Activated CD4-positive, CD25-positive, alpha-beta regulatory T cell (primary cell): Measurements from ENCODE around the gene GIGYF2.

Source experiments
- DNase-seq, 4 experiments: peaks; one replicate each; lab custom pipeline; 2025; lab: John Stamatoyannopoulos, UW

Gene GIGYF2

DNA sequence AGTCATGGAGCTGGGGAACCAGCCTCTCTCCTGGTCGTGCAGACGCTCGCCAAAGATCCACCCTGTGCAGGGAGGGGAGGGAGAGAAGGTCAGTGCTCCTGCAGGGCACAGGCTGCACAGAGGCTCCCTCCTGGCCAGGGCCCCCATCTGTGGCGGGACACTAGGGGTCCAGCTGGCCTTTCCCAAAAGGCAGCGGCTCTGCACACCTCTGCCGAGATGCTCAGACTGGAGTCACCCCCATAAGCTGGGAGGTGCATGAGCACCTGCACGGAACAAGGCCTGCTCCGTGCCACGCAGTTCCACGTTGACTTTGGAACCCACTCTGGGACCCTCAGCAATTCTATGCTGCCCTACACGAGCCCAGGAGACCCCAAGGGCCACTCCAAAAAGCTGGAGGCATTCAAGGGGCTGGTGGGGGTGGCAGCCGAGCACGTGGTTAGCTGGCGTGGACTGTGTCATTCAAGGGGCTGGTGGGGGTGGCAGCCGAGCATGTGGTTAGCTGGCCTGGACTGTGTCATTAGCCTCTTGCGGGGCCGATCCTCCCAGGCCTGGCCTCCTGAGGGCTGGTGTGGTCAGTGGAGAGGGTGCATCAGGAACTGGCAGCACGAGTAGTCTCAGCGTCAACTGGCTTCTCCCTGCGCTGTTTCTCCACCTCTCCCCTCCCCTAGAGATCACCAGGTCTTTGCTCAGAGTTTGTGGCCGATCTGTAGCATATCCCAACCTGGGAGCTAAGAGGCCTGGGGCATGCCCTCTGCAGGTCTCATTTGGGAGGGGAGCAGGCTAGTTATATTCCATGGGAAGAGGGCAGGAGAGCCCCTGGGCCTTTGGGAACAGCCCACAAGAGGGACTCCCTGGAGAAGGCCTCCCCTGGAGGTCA, 182.7 kb downstream of the GIGYF2 start:
- no peak for DNase-seq

GRCh38 chr2:232880764-232881351, 183.7 kb downstream of the GIGYF2 start:
- no peak for DNase-seq

DNA sequence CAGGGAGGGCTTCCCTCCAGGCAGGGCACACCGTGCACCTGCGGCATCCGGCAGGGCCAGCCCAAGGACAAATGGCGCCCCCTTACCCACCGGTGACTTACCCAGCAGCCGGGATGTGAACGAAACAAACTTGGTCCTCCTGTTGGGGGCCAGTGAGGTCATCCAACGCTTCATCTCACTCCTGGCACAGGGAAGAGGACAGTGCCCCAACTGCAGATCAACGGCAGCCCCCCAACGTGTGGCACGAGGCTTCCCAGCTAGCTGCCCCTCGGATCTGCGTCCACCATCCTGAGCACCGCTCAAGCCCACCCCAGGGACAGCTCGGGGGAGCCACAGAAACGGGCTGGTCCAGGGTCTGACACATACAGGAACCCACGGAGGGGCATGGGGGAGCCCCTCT, 185.0 kb downstream of the GIGYF2 start:
- DNase-seq, result no peak

DNA sequence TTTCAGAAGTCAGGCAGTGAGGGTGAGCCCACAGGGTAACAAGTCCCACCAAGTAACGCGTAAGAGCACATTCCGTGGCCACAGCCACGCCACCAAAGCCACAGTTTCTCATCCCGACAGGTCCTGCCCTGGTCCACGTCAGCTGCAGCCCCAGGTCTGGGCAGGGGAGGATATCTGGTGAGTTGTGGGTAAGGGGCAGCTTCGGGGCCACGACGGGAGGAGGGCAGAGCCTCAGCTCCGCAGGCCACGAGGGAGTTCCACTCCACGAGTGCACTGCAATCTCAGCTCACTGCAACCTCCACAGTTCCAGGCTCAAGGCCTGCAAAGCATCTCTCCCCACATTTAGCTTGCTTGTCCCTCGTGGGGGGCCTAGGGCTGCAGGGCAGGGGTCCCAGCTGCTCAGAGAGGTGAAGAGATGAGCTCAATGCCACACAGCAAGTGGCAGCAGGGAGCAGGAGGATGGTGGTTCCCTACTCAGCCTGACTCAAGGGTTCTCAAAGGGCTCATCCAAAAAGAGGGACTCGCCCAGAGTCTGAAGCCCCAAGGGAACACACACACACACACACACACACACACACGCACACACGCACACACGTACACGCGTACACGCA, 185.5 kb downstream of the GIGYF2 start:
- no peak for DNase-seq

DNA sequence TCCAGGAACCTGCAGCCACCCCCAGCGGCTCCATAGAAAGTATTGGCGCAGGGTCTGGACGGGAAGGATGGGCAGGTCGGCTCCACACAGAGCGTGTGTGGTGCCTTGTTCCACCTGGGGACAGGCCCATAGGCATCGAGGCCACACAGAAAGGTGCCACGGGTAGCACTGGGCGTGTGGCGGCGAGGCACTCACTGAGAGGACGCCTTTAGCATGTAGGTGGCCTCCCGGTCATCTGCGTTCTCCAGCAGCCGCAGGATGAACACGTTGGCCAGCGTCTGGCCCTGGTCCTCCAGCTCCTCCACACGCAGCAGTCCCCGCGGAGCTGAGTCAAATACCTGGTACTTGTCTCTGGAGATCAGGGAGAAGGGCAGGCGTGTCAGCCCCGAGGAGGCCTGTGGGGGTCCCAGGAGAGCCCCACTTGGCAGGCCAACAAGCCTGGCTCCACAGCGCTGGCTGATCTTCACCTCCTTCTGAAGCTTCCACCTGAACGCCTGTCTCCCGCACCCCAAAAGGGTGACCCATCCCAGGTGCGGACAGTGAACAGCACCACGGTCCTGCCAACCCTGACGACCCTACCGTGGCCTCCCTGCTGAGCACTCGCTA, 186.1 kb downstream of the GIGYF2 start:
- DNase-seq, result no peak

GRCh38 chr2:232884001-232884421, 186.9 kb downstream of the GIGYF2 start:
- DNase-seq, result no peak

DNA sequence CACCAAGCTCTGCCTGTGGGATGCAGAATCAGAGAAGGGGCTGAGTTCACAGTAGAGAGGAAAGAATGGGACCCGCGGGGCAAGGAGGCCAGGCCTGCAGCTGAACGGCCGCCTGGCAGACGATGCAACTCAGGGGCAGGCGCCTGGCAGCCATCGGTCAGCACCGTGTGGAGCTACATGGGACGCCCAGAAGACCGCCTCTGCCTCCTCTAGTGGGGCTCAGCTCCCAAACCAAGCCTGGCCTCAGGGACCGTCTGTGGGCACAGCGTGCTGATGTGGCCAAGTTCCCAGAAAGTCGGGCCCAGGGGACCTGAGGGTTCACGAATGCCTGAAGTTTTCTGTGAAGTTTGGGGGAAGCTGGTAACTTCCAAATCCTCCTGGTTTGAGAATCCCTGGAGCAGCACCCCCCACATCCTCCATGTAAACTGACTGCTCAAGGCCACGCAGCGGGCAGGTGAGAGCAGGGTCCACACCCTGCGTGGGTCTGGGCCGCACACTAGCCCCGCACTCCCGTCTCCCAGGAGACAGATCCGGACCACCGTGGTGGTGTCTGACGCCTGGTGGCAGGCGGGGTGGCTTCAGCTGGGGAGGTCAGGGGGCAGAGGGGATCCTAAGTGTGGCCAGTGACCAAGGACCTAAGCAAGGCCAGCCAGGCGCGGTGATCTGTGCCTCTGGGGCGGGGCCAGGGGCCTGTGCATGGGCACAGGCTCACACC, 187.6 kb downstream of the GIGYF2 start:
- DNase-seq, result no peak

DNA sequence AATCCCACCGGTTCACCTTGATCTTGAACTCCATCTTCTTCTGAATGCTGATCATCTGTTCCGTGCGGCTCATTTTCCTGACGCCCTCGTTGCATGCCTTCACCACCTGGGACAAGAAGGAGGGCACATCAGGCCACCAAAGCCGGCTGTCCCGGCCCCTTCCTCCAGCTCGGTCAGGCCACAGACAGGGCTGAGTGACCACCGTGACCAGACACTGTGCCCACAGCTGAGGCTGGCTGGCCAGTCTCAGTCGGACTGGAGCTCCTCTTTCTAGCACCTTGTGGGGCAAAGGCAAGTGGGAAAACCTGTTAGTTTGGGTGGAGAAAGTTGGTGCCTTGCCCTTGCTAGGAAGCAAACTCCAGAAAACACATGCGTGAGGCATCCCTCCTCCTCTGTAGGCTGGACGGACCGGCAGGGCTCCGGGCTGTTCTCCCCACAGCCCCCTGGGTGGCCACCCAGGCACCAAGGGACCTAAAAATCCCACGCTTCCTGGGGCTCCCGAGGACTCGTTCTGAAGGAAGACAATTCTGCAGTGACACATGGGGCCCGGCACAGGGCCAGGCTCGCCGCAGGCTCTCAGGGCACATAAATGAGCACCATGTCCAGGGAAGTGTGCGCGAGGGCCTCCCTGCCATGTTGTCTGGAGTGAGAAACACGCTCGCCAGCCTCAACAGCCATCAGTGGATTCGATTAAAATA, 188.3 kb downstream of the GIGYF2 start:
- no peak for DNase-seq

DNA sequence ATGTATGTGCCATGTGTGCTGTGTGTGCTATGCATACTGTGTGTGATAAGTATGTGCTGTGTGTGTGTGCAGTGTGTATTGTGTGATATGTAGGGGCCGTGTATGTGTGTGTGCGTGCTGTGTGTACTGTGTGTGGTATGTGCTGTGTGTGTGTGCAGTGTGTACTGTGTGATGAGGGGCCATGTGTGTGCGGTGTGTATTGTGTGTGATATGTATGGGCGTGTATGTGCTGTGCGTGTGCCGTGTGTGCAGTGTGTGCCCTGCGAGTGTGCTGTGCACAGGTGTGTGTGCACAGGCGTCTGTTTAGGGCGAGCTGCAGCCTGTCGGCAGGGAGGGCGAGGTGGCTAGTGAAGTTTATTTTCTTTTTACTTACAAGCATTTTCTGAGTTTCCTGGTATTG, 189.0 kb downstream of the GIGYF2 start:
- DNase-seq, result no peak

- no peak for DNase-seq
Observed at GRCh38 chr2:232886632-232887031, 189.5 kb downstream of the GIGYF2 start.

DNA sequence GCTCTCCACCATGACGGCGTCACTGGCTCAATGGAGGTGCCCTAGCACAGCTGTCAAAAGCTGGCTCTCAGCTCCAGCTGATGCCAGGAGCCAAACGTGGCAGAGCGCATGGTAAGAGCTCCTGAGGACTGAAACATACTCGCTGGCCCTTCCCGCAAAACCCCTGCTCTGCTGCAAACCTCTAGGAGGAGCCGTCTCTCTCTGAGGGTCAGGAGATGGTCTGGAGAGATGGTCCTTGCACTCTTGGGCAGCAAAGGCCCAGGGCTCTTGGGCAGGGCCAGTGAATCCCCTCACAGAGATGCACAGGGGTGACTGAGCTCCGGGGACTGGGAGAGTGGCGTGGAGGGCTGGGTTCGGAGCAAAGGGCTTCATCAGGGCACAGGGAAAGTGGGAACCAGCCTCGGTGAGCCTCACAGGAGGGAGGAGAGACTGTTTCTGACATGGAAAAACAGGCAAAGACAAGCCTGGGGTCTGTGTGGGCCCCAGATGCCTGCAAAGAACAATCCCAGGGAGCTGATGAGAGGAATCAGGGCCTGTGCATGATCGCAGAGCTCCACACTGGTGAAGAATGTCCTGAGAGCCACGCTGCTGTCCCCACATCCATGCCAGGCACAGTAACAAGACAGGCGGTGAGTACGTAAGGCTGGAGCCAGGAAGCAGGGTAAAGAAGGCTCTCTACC, 190.2 kb downstream of the GIGYF2 start:
- no peak for DNase-seq

- DNase-seq, result no peak
Observed at GRCh38 chr2:232888099-232888836, 191.1 kb downstream of the GIGYF2 start.

DNA sequence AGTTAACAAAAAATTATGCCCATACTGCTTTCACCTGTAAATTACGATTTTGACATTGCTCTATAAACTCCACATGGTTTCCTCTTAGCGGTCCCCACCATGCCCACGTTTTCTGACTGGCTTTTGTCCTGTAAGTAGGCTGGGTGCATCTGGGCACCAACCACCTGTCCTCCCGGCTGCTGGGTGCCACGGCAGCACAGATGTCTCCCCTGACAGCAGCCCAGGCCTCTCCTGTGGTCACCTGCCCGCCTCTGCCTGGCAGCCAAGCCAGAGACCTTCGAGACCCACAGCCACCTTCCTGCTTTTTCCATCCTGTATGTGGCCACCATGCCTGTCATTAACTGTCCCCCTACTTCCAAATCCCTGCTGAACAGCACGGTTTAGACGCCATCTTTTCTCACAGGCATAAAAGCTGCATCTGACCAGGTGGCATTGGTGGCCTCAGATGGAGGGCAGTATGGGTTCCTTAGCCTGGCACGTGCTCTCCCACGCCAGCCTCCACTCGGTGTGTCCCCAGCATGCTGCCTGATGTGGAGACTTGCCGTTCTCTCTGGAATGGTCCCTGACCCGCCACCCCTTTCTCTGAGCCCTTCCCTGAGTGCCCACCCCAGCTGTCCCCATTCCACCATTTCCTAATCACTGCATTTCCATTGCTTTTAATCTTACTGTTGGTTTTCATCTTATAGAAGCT, 191.9 kb downstream of the GIGYF2 start:
- DNase-seq, result no peak

GRCh38 chr2:232889876-232890401, 192.8 kb downstream of the GIGYF2 start:
- DNase-seq, result no peak

DNA sequence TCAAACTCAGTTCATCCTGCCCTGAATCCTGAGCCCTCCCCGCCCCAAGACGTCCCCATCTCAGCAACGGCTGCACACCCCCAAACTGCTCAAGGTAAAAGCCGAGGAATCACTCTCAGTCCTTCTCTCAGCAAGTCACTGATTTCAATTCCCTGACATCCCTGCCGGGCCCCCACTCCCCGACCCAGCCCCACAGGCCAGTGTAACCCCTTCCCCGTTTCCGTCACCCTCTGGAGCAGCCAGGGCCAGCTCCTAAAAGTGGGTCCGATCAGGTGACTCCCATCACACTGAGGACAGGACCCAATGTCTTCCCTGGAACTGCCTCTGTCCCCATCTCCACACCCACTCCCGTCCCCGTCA, 193.4 kb downstream of the GIGYF2 start:
- no peak for DNase-seq

DNA sequence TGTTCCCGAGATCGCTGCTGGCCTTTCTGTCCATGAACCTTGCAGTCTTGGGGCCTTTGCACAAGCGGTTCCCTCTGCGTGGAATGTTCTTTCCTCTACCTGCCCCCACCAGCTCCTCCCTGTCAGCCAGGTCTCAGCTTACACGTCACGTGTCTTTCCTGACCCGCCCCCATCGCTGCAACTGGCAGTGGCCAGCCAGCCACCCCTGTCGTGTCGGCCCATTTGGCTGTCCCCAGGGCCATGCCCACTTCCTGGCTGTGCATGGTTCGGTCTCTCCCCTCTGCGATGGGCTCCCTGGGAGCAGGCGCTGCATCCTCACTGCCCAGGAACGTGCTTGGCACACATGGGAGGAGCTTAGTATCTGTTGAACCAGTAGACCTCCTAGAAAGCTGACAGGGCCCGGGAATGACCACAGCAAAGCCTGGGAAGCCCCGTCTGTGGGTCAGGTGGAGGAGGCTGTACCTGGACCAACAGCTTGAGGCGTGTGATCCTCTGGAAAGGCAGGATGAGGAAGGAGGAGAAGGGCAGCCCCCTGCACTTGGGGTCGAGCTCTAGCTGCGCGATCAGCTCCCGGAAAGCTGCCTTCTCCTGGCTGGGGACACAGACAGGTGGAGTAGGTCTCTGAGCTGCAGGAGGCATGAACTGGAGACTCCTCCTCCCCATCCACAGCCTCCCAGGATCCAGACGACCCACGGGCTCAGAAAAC, 193.9 kb downstream of the GIGYF2 start:
- DNase-seq, result no peak

DNA sequence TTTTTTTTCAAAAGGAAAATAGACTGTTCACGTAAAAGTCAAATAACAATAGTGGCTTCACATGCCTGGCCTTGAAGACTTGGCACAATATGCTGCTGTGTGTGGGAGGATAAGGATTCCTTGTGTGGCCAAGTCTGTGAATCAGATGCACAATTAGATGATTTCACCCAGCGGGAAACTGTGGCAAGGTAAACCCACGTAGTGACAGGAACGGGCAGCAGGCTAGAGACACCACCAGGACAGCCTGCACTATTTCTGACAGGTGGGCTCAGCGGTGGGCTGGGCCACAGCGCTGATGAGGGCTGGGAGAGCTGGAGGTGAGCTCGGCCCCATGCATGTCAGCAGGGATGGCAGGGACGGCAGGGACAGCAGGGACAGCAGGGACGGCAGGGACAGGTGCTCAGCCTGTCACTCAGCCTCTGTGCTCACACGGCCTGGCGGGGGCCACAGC, 194.5 kb downstream of the GIGYF2 start:
- DNase-seq, result no peak

DNA sequence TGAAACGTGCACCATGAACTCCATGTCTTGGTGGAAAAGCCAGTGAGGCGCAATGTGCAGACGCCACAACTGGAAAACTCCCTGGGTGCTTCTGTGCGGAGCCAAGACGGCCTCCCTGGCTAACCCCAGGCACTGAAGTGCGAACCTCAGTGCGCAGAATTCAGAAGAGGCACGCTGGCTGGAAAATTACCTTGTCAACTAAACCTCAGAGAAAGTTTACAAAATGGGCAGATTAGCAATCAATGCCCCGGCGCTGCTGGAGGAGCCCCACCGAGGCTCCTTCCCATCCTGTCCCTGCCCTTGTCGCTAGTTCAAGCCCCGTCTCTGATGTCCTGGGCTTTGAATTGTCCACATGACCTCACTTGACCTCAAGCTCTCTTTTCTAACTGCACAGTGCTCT, 195.1 kb downstream of the GIGYF2 start:
- DNase-seq, result no peak

DNA sequence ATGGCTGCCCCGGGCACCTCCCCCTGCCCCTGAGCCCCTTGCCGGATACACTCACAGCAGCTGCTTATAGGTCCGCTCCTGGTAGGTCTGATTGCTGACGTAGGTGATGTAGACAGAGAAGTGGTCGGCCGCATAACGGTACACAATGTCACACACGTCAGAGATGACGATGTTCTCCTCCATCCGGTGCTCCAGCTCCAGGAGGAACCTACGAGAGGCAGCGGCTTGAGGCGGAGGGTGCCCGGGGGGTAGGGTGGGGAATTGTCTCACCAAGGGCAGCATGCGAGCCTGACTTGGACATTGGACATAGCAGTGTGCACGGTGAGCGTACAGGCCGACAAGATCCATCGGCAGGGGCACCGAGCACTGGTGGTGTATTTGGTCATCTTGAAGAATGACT, 195.7 kb downstream of the GIGYF2 start:
- no peak for DNase-seq
